ENCODE measurements around the gene FAS.

FAS gene

DNA sequence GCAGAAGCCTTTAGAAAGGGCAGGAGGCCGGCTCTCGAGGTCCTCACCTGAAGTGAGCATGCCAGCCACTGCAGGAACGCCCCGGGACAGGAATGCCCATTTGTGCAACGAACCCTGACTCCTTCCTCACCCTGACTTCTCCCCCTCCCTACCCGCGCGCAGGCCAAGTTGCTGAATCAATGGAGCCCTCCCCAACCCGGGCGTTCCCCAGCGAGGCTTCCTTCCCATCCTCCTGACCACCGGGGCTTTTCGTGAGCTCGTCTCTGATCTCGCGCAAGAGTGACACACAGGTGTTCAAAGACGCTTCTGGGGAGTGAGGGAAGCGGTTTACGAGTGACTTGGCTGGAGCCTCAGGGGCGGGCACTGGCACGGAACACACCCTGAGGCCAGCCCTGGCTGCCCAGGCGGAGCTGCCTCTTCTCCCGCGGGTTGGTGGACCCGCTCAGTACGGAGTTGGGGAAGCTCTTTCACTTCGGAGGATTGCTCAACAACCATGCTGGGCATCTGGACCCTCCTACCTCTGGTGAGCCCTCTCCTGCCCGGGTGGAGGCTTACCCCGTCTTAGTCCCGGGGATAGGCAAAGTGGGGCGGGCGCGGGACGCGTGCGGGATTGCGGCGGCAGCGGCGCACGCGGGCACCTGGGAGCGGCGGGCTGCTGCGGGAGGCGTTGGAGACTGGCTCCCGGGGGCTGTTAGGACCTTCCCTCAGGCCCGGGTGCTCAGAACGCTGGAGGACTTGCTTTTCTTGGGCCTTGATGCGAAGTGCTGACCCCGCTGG is at the start of gene FAS:
Gene FAS (plus strand): TSS at position 415 of the 777 bp plus-strand sequence. CDS start 79 bp downstream, at position 494.
- DNase-seq, result peak in 1 of 2 donors; percentile 40

DNA sequence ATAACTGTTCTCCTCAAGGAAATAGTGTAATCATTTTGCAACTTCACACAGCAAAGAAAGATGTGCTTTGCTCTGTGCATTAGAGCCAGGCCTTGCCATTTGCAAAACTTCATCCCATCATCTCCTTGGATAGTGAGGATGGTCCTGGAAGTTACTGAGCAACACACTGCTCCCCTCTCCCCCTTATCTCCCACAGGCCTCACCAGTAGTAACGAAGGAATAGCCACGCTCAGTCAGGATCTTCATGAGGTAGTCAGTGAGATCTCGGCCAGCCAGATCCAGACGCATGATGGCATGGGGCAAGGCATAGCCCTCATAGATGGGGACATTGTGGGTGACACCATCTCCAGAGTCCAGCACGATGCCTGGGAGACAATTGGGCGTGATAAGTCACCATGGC is 49.6 kb upstream of the FAS start:
- DNase-seq, result no peak

DNA sequence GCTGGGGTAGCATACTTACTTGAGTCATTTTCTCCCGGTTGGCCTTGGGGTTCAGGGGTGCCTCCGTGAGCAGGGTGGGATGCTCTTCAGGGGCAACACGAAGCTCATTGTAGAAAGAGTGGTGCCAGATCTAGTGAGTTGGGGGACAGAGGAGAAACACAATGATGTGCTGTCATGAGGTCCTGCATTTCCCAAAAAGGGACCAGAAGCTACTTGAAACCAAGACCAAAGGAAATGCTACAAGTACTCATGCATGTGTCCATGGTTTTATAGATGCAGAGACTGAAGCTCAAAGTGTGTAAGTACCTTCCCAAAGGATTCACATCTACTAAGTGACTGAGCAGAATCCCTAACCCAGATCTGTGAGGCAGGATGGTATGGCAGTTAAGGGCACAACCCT is 46.8 kb upstream of the FAS start:
- no peak for DNase-seq

GRCh38 chr10:88944813-88945212 is 45.8 kb upstream of the FAS start:
- DNase-seq, result no peak

GRCh38 chr10:88946200-88946599 is 44.4 kb upstream of the FAS start:
- no peak for DNase-seq

DNA sequence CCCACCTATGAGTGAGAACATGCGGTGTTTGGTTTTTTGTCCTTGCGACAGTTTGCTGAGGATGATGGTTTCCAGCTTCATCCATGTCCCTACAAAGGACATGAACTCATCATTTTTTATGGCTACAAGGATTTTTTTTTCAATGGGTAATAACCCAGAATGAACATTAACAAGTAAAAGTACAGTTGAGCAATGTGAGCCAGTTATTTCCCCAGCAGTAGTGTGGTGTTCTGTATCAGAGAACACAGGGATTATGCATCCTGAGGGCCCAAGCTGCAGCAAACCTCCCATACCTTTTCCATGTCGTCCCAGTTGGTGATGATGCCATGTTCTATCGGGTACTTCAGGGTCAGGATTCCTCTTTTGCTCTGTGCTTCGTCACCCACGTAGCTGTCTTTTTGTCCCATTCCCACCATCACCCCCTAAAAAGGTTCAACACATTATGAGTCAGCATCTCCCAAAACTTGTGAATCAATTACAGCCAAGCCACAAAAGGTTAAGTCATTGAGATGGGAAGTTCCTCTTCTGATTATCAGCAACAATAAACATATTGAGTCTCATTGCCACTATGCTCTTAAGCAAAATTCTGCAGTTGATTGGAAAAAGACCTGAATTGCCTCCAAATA is 43.5 kb upstream of the FAS start:
- DNase-seq, result no peak

DNA sequence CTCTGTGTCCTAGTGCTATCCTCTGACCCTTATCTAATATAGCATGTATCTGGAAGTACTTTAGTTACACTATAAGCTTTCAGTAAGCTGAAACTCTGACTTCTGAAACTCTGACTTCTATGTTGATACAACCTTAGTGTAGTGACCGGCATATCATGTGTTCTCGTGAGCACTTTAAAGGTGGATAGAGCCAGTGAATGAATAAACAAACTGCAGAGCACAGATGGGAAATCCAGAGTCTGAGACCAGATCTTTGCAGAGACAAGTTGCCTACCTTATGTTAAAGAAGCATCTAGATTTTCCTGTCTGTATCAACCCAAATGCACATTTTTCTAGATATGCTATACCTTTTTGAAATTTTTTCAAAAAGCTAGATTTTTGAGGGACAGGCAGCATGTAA is 41.5 kb upstream of the FAS start:
- no peak for DNase-seq

DNA sequence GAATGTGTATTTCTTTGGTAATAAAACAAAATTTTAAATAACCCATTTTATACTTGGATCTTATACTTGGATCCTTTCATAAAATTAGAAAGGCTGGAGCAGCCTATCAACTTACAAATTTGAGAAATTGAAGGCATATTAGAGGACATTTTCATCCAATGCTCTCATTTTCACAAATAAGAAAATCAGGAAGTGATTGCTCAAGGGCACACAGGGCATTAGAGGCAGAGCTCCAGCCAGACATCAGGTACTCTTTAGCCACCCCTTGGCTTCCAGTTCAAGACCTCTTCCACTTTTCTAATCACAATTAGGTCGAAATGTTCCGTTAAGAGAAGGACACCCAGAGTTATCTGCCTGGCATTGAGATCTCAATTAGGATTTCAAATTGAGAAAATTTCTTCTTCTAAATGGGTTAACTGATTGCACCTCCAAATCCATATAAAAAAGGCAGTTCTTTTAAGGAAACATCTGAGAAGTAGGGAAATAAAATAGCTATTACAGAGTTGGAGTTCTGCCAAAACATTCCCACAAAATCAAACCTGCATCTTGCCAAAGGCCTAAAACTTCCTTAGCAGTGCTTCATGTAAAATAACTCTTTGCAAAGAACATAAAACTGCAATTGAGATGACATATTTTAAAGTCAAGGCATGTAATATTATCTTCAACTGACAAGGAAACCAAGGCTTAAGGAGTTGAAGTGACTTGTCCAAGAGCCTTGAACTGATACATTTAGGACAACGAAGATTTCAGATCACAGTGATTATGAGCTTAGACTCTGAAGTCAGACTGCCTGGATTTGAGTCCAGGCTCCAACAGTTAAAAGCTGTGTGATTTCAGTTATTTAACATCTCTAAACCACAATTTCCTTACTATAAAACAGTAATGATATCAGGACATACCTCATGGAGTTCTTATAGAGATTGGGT is 40.4 kb upstream of the FAS start:
- DNase-seq, result no peak

DNA sequence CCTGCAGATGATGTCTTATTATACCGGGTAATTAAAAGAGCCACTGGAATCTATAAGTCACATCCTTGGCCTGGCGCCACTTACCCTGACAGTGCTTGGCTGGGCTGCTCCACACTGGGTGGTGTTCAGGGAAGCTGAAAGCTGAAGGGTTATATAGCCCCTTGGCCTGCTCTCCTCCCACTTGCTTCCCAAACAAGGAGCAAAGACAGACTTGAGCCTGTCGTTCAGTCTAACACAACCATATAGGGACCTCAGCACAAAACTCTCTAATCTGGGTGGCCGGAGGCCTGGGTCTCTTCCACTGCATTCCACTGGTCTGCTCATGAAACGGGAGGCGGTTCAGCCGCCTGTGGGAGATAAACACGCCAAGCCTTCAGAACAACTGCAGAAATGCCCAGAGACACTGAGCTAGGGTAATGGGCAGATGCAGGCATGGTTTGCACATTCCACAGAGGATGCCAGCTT is 37.9 kb upstream of the FAS start, which contains the start of gene ACTA2:
Gene ACTA2 (minus strand): TSS at position 127 of the 465 bp plus-strand sequence. CDS start 3,843 bp downstream, outside the sequence.
- DNase-seq, result no peak

DNA sequence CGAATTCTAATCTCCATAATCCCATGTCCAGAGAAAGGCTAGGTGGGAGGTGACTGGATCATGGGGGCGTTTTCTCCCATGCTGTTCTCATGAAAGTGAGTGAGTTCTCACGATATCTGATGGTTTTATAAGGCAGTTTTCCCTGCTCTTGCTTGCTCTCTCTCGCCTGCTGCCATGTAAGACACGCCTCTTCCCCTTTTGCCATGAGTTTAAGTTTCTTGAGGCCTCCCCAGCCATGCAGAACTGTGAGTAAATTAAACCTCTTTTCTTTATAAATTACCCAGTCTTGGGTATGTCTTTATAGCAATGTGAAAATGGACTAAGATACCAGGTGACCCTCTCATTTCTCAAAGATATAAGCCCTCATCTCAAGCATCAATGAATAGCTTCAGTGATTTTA is 36.9 kb upstream of the FAS start:
- no peak for DNase-seq

GRCh38 chr10:88954458-88955083 is 36.0 kb upstream of the FAS start:
- DNase-seq, result no peak

GRCh38 chr10:88957381-88957780 is 33.2 kb upstream of the FAS start:
- no peak for DNase-seq

DNA sequence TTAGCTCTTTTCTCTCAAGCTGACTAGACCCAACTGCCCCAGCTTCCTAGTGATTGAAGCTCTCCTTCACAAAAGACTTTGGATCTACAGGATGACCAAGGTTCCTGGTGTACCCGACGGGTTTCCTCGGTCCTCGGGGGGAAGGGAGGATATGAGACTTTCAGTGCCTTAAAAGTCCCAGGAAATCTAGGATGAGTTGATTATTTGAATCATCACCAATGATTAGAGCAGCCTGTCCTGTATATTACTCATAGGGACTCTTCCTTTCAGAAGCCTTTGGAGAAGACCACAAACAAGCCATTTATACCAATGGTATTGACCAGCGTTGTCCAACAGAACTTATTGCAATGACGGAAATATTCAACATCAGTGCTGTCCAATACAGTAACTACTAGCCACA is 31.9 kb upstream of the FAS start:
- no peak for DNase-seq

- DNase-seq, result no peak
Observed at GRCh38 chr10:88960802-88961201, 29.8 kb upstream of the FAS start.

DNA sequence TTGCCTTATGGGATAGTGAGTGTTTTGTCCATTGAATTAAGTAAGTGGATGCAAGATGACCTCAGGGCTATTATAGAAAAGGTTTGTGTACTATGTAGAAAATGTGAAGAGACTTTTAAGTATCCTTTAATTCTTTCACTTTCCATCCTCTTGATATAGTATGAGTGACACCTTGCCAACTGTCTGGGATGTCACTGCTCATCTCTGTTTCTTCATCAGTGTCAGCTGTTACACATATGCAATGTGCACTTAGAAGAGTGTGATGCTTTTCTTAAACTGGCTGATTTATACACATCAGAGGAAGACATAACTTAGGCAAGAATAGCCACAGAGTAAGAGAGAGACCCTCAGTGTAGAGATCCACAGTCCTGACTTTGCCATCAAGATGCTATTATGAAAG is 29.3 kb upstream of the FAS start:
- no peak for DNase-seq

DNA sequence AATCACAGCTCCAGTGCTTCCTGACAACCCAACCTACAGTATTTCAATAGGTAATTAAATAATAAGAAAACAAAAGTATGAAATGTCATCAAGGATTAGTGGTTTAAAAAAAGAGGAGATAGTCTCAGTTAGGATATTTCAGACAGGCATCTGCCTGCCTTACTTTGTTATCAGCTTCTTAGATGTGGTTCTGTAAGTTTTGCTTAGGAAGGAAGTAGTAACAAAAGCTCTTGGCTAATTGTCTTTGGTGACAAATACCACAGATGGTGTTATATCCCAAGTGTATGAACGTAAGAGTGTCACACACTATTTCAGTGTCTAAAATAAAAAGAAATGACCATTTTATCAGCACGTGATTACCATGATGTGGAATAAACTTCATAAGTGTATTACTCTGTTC is 28.3 kb upstream of the FAS start:
- no peak for DNase-seq

DNA sequence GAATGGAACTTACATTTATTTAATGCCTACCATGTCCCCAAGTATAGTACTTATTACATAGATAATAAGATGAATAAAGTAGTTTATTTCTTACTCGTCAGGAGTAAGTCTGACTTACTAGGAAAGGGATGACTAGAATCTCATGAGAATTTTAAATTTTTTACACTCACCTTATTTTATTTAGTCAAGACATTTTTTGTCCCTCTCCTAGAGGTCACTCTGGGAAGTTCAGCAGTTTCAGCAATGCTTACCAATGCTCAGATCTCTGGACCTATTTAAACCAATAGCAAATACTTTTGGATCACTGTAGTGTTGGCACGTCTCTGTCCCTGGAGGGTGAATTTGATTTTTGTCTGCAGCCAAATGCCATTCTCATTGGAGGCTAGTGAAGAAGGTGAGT is 27.3 kb upstream of the FAS start:
- no peak for DNase-seq

GRCh38 chr10:88964360-88964759 is 26.2 kb upstream of the FAS start:
- DNase-seq, result no peak

GRCh38 chr10:88964869-88965415 is 25.7 kb upstream of the FAS start:
- DNase-seq, result no peak

DNA sequence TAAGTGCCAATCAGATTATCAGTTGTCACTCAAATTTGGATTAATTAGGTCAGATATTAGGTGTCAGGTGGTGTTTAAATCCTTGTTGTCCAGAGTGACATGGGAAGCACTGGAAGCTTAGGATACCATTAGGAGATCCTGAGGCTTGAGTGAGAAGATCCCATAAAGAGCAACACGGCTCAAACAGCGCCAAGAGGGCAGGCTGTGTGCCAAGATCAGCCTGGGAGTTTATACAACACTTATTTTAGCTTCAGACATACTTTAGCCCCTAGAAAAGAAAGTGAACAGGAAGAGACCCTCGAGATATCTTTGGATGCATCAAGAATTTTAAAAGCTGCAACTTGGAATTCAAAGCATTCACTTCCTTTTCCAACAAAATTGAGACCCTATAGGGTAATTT is 23.8 kb upstream of the FAS start:
- DNase-seq, result no peak

- DNase-seq, result no peak
Observed at GRCh38 chr10:88968391-88968790, 22.2 kb upstream of the FAS start.

Measured in hippocampal formation (tissue), 2 donors.